Stimulated activated CD8-positive, alpha-beta memory T cell treated with anti-CD3 and anti-CD28 coated beads, Interleukin-7, amount 100 ng/mL, for 4 hours (primary cell): Measurements from ENCODE around the gene FDX2.
"Not testable (repeated sequence)": the region's sequence is repeated elsewhere in the genome, so short reads cannot be mapped to it uniquely, and the experiment has no call there.

Source experiments
- DNase-seq, 2 donors: peaks; one replicate each; pipeline ENCODE4 v3.0.0-alpha.2; 2020; ENCODE audit warnings: low read depth in 2 of 2

Gene FDX2

GRCh38 chr19:10315335-10316214 is at the start of gene FDX2:
FDX2 (minus strand) TSS chr19:10316015; CDS start chr19:10315996, 19 bp downstream.
- DNase-seq, result peak; percentile 86 to 87

- DNase-seq, result no peak
These were observed 49.7 kb upstream of the FDX2 start for GRCh38 chr19:10365518-10365917.

GRCh38 chr19:10364644-10365043 is 48.8 kb upstream of the FDX2 start:
- no peak for DNase-seq

GRCh38 chr19:10363789-10364281 is 48.0 kb upstream of the FDX2 start:
- DNase-seq, result no peak

- DNase-seq, result no peak
These were observed 46.4 kb upstream of the FDX2 start for GRCh38 chr19:10362259-10362658.

GRCh38 chr19:10361569-10362011 is 45.8 kb upstream of the FDX2 start:
- DNase-seq, result no peak

GRCh38 chr19:10356431-10356830 is 40.6 kb upstream of the FDX2 start:
- DNase-seq, result no peak

- DNase-seq, result no peak
These were observed 38.1 kb upstream of the FDX2 start for GRCh38 chr19:10353793-10354391.

GRCh38 chr19:10352764-10353671 is 37.2 kb upstream of the FDX2 start:
- DNase-seq, result no peak

- no peak for DNase-seq
These were observed 30.7 kb upstream of the FDX2 start for GRCh38 chr19:10346509-10346908.

GRCh38 chr19:10344780-10345179 is 29.0 kb upstream of the FDX2 start:
- DNase-seq, result no peak

GRCh38 chr19:10343495-10343894 is 27.7 kb upstream of the FDX2 start:
- no peak for DNase-seq

GRCh38 chr19:10339977-10340376 is 24.2 kb upstream of the FDX2 start:
- no peak for DNase-seq

GRCh38 chr19:10339380-10339960 is 23.7 kb upstream of the FDX2 start, which contains the start of gene ICAM3:
ICAM3 (minus strand) TSS chr19:10339624; CDS start chr19:10339614, 10 bp downstream.
- peak; percentile 39 to 57 for DNase-seq

GRCh38 chr19:10338940-10339339 is 23.1 kb upstream of the FDX2 start:
- DNase-seq, result no peak

GRCh38 chr19:10336725-10337124 is 20.9 kb upstream of the FDX2 start:
- DNase-seq, result not testable (repeated sequence)

GRCh38 chr19:10335352-10335985 is 19.7 kb upstream of the FDX2 start:
- DNase-seq, result no peak

- no peak for DNase-seq
These were observed 19.0 kb upstream of the FDX2 start for GRCh38 chr19:10334588-10335351.

GRCh38 chr19:10333758-10334587 is 18.2 kb upstream of the FDX2 start:
- DNase-seq, result no peak
